ENCODE data around the gene GGT6. TPM values are rescaled to one million over a fixed set of nuclear protein-coding genes. Genes with fewer than 3 reads are reported as not detected.

Gene GGT6
- total RNA-seq = 100 to 1,000 TPM in 3 of 4 donors, 10 to 100 TPM in 1; 64.6 to 187 (median 134) TPM

DNA sequence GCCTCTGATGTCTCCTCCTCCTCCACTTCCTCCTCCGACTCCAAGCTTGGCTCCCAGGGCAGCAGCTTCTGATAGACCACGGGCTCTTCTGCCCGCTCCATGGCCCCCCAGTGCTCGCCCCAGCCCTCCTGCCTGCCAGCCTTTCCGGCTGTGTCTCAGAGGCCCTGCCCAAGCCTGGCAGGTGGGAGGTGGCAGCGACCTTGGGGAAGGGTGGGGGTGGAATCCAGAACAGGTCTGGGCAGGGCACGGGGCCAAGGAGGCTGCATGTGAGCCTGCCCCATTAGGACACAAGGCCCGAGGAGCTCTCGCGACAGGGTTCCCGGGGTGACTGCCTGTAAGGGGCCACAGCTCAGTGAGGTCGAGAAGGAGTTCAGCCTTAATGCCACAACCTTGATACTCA is at the start of gene GGT6:
GGT6 (minus strand) TSS at position 157 of the 400 bp plus-strand sequence; CDS start at position 101, 56 bp downstream.
- DNase-seq (ENCODE audit: low spot score in 2 of 2) = peak in 1 of 2 donors; percentile 82
- Histone ChIP-seq H3K4me1 (peaks cover 42% of the 10 kb centered on the region), H3K4me3 (peak within 1 kb of the TSS; percentile 32)

DNA sequence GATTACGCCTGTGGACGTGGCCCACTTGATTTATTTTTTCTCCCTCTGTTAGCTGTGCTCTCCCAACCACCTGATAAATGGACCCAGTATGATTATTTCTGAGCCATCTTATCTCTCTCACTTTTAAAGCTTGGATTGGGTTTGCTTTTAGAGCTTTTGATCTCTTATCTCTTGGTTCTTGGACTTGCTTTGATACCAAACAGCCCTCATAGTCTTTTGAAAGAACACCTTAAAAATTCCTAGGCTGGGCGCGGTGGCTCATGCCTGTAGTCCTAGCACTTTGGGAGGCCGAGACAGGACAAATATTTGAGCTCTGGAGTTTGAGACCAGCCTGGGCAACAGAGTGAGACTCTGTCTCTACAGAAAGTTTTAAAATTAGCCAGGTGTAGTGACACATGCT is 49.8 kb upstream of the GGT6 start:
- no peak overlapping the region for H3K4me3 ChIP-seq
- H3K36me3 ChIP-seq = no peaks in the 10 kb centered on the region
- peaks cover 3% of the 10 kb centered on the region for H3K4me1 ChIP-seq
- no peaks in the 10 kb centered on the region for H3K9me3 ChIP-seq
- H3K27me3 ChIP-seq = no peaks in the 10 kb centered on the region
- H3K27ac ChIP-seq = no peak overlapping the region
- no peak for DNase-seq (ENCODE audit: low spot score in 2 of 2)
- TF ChIP-seq POLR2AphosphoS5 (IDR thresholded peaks at IDR 0.05) = no peak
- TF ChIP-seq EP300 (IDR thresholded peaks at IDR 0.05) = no peak
- TF ChIP-seq POLR2A (IDR thresholded peaks at IDR 0.05) = no peak
- TF ChIP-seq CTCF (IDR thresholded peaks at IDR 0.05) = no peak
- 88% methylated on average over 5 of the region's 5 CpGs for WGBS

More for the DNA sequence above, at the start of gene GGT6:
- no peak for TF ChIP-seq CTCF (IDR thresholded peaks at IDR 0.05)
- peak in 1 of 3 donors; percentile 20 for TF ChIP-seq POLR2AphosphoS5 (IDR thresholded peaks at IDR 0.05)
- WGBS = 61% methylated on average over 6 of the region's 12 CpGs
- no peaks in the 10 kb centered on the region for H3K36me3 ChIP-seq
- no peaks in the 10 kb centered on the region for H3K9me3 ChIP-seq
- H3K27ac ChIP-seq = peak within 1 kb of the TSS; percentile 50
- no peaks in the 10 kb centered on the region for H3K27me3 ChIP-seq

- Histone ChIP-seq H3K4me3 (no peak overlapping the region), H3K27ac (no peak overlapping the region), H3K9me3 (no peaks in the 10 kb centered on the region), H3K36me3 (no peaks in the 10 kb centered on the region), H3K4me1 (peaks cover 3% of the 10 kb centered on the region), H3K27me3 (no peaks in the 10 kb centered on the region)
- WGBS = 95% methylated on average over 7 of the region's 7 CpGs
- TF ChIP-seq POLR2AphosphoS5 (IDR thresholded peaks at IDR 0.05) (no peak), EP300 (IDR thresholded peaks at IDR 0.05) (no peak), POLR2A (IDR thresholded peaks at IDR 0.05) (no peak), CTCF (IDR thresholded peaks at IDR 0.05) (no peak)
- no peak for DNase-seq (ENCODE audit: low spot score in 2 of 2)
Measured at GRCh38 chr17:4609761-4610160, 49.4 kb upstream of the GGT6 start.

DNA sequence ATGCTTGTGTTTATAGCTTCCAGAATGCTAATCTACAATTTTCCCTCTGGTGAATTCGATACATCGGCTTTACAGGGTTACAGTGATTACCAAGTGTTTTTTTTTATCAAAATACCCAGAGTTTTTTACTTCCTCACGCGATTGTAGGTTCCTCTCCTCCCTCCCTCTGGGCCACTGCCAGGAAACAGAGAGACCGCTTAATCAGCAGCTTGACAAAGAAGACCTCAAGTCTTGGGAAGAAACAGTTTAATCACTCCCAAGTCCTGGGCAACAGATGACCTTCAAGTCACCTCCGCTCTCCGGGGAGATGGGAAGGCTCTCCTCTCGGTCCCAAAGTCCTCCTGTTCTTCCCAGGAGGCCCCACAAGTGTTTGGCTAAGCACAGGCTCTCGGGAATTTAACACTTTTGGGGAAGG is 47.4 kb upstream of the GGT6 start:
- no peak overlapping the region for H3K4me3 ChIP-seq
- peak in 1 of 2 donors; percentile 83 for DNase-seq (ENCODE audit: low spot score in 2 of 2)

GRCh38 chr17:4607261-4607741 is 46.9 kb upstream of the GGT6 start:
- TF ChIP-seq EP300 (IDR thresholded peaks at IDR 0.05) (no peak), POLR2A (IDR thresholded peaks at IDR 0.05) (no peak), CTCF (IDR thresholded peaks at IDR 0.05) (no peak), POLR2AphosphoS5 (IDR thresholded peaks at IDR 0.05) (no peak)
- no peaks in the 10 kb centered on the region for H3K36me3 ChIP-seq
- DNase-seq (ENCODE audit: low spot score in 2 of 2) = no peak
- no peaks in the 10 kb centered on the region for H3K27me3 ChIP-seq
- H3K27ac ChIP-seq = no peak overlapping the region
- WGBS = 54% methylated on average over 15 of the region's 25 CpGs
- H3K4me1 ChIP-seq = peaks cover 11% of the 10 kb centered on the region
- H3K4me3 ChIP-seq = no peak overlapping the region
- H3K9me3 ChIP-seq = no peaks in the 10 kb centered on the region

More for the DNA sequence above, 47.4 kb upstream of the GGT6 start:
- Histone ChIP-seq H3K27ac (no peak overlapping the region), H3K4me1 (peaks cover 11% of the 10 kb centered on the region), H3K9me3 (no peaks in the 10 kb centered on the region), H3K36me3 (no peaks in the 10 kb centered on the region), H3K27me3 (no peaks in the 10 kb centered on the region)
- 35% methylated on average over 9 of the region's 9 CpGs for WGBS
- TF ChIP-seq POLR2A (IDR thresholded peaks at IDR 0.05) (no peak), EP300 (IDR thresholded peaks at IDR 0.05) (no peak), POLR2AphosphoS5 (IDR thresholded peaks at IDR 0.05) (no peak), CTCF (IDR thresholded peaks at IDR 0.05) (no peak)
